Nephron progenitor cell (in vitro differentiated cells): ENCODE data around the gene KHDRBS2.

ENCODE experiments used
- DNase-seq: peaks from one replicate; pipeline ENCODE4 v3.0.0; 2021
- H3K27ac Mint-ChIP-seq: 2 replicates; pipeline ENCODE4 v1.8.0; 2021; ENCODE audit warnings: mild to moderate bottlenecking, moderate library complexity, mixed read lengths
- H3K27me3 Mint-ChIP-seq: 2 replicates; pipeline ENCODE4 v1.8.0; 2021; ENCODE audit warnings: mild to moderate bottlenecking, low read depth, mixed read lengths; ENCODE audit not compliant: poor library complexity
- H3K36me3 Mint-ChIP-seq: 2 replicates; pipeline ENCODE4 v1.8.0; 2021; ENCODE audit warnings: low read depth, mixed read lengths
- H3K4me1 Mint-ChIP-seq: 2 replicates; pipeline ENCODE4 v1.8.0; 2021; ENCODE audit warnings: mixed read lengths
- H3K4me3 Mint-ChIP-seq: 2 replicates; pipeline ENCODE4 v1.8.0; 2021; ENCODE audit warnings: mild to moderate bottlenecking, moderate library complexity, mixed read lengths
- H3K9me3 Mint-ChIP-seq: 2 replicates; pipeline ENCODE4 v1.8.0; 2021; ENCODE audit warnings: mild to moderate bottlenecking, moderate library complexity, mixed read lengths
- CTCF ChIP-seq: fragments of 200-600 bp; sonication (generic); IDR thresholded peaks from 2 replicates; pipeline ENCODE4 v1.5.0; 2021; ENCODE audit warnings: antibody characterized with exemption

KHDRBS2 gene

DNA sequence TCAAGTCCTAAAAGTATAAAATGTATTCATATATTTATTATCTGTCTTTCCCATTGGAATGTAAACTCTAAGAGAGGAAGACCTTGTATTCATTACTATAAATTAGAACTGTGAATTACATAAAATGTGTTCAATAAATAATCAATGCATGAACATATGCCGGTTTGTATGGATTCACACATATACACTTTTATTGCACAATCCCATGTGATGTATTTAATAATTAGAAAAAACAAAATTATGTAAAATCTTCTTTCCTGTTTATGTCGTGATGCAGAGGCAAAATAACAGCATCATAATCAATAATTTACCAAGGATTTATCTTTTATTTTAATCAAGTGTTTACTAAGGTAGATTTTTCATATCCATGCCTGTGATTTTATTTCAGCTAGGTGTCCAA, 240.5 kb downstream of the KHDRBS2 start:
- TF ChIP-seq CTCF, result no peak
- no peak overlapping the region for H3K27ac Mint-ChIP-seq
- DNase-seq, result no peak
- H3K4me3 Mint-ChIP-seq, result no peak overlapping the region
- no peaks in the 10 kb centered on the region for H3K9me3 Mint-ChIP-seq
- no peaks in the 10 kb centered on the region for H3K36me3 Mint-ChIP-seq
- H3K27me3 Mint-ChIP-seq, result peaks cover 3% of the 10 kb centered on the region
- no peaks in the 10 kb centered on the region for H3K4me1 Mint-ChIP-seq

DNA sequence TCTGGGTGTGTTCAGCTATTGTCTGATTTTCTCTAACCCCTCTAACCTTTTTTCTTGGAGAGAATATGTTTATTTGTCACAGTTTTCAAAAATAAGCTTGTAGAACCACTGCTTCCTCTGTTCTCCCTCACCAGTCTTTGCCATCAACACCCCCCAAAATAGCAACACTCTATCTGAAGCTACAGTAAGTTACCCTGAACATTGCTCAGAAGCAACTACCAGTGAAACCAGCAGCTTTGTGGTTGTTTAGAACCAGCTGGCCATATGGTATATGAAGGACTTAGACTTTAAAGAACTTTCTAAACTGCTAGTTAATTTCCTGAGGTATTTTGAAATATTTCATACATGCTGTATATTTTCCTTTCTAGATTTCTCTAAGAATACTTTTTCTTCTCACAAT, 242.9 kb downstream of the KHDRBS2 start:
- peaks cover 3% of the 10 kb centered on the region for H3K27me3 Mint-ChIP-seq
- no peak for TF ChIP-seq CTCF
- no peaks in the 10 kb centered on the region for H3K36me3 Mint-ChIP-seq
- no peak overlapping the region for H3K27ac Mint-ChIP-seq
- H3K4me3 Mint-ChIP-seq, result no peak overlapping the region
- no peaks in the 10 kb centered on the region for H3K4me1 Mint-ChIP-seq
- DNase-seq, result no peak
- no peaks in the 10 kb centered on the region for H3K9me3 Mint-ChIP-seq

DNA sequence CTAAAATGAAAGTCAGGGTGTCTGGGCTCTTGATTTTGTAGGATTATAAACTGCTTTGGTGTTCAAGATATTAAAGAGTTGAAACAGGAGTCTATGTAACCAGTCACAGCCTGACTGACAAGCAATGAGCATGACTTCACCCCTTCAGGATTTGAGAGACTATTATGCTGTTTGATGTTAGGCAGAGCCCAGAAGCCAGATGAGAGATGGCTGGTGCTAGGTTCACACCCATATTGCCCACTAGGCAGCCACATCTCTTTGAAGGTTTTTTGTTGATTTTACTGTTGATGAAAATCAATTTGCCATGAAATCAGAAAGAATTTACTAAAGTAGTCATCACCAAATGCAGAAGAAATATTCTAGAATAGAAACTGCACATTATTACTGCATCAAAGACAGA, 243.6 kb downstream of the KHDRBS2 start:
- no peaks in the 10 kb centered on the region for H3K27me3 Mint-ChIP-seq
- DNase-seq, result no peak
- TF ChIP-seq CTCF, result no peak
- no peaks in the 10 kb centered on the region for H3K9me3 Mint-ChIP-seq
- no peak overlapping the region for H3K4me3 Mint-ChIP-seq
- H3K27ac Mint-ChIP-seq, result no peak overlapping the region
- no peaks in the 10 kb centered on the region for H3K4me1 Mint-ChIP-seq
- H3K36me3 Mint-ChIP-seq, result no peaks in the 10 kb centered on the region

DNA sequence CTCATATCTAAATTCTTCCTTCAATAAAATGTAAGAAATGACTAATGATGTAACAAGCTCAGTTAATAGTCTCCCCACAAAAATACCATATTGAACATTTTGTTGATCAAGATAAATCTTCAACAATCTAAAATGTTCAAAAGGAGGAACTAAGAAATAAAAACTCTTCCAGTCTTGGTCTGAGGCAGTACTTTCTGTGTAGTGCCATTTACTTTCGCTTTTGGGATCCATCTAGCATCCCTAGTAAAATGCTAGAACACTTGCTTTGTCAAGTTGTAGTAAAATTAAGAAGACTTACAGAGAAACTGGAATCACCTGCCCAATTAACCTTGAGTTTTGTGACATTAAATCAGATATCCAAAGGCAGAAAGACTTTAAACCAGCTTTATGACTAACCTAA, 246.4 kb downstream of the KHDRBS2 start:
- H3K36me3 Mint-ChIP-seq, result no peaks in the 10 kb centered on the region
- TF ChIP-seq CTCF, result no peak
- DNase-seq, result no peak
- no peak overlapping the region for H3K27ac Mint-ChIP-seq
- no peaks in the 10 kb centered on the region for H3K27me3 Mint-ChIP-seq
- H3K9me3 Mint-ChIP-seq, result peaks cover 4% of the 10 kb centered on the region
- H3K4me1 Mint-ChIP-seq, result no peaks in the 10 kb centered on the region
- no peak overlapping the region for H3K4me3 Mint-ChIP-seq

DNA sequence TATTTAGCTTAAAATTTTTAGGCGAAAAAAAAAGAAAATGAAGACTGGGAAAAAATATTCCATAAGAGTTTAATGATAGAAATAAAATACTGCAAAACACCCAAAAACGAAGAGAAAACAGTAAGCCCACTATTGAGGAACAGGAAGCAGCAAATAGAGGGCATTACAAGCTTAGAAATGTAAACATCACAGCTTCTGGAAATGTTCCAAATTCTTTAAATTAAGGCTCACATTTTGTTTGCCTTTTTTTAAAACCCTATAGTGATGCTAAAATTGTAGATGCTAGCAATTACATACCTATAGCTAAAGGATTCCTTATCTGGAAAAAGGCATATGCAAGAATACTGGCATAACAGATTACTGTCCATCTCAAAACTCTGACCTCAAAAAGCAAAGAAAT, 248.6 kb downstream of the KHDRBS2 start:
- Mint-ChIP-seq H3K9me3 (peaks cover 13% of the 10 kb centered on the region), H3K27me3 (no peaks in the 10 kb centered on the region), H3K36me3 (no peaks in the 10 kb centered on the region), H3K4me3 (no peak overlapping the region), H3K4me1 (no peaks in the 10 kb centered on the region), H3K27ac (no peak overlapping the region)
- DNase-seq, result no peak
- TF ChIP-seq CTCF, result no peak

GRCh38 chr6:62035952-62036351, 250.1 kb downstream of the KHDRBS2 start:
- Mint-ChIP-seq H3K4me3 (no peak overlapping the region), H3K36me3 (no peaks in the 10 kb centered on the region), H3K9me3 (peaks cover 13% of the 10 kb centered on the region), H3K27me3 (no peaks in the 10 kb centered on the region), H3K4me1 (no peaks in the 10 kb centered on the region), H3K27ac (no peak overlapping the region)
- no peak for TF ChIP-seq CTCF
- no peak for DNase-seq
